ENCODE measurements around the gene PLA2G4E. TPM values are rescaled to one million over a fixed set of nuclear protein-coding genes. Genes with fewer than 3 reads are reported as not detected.

Gene PLA2G4E
- total and polyA plus RNA-seq, 9 of the 15 experiments (the other 6 are each of a cell fraction or from before 2014, with no cell fraction given), result 0.03 TPM; not detected in 8

DNA sequence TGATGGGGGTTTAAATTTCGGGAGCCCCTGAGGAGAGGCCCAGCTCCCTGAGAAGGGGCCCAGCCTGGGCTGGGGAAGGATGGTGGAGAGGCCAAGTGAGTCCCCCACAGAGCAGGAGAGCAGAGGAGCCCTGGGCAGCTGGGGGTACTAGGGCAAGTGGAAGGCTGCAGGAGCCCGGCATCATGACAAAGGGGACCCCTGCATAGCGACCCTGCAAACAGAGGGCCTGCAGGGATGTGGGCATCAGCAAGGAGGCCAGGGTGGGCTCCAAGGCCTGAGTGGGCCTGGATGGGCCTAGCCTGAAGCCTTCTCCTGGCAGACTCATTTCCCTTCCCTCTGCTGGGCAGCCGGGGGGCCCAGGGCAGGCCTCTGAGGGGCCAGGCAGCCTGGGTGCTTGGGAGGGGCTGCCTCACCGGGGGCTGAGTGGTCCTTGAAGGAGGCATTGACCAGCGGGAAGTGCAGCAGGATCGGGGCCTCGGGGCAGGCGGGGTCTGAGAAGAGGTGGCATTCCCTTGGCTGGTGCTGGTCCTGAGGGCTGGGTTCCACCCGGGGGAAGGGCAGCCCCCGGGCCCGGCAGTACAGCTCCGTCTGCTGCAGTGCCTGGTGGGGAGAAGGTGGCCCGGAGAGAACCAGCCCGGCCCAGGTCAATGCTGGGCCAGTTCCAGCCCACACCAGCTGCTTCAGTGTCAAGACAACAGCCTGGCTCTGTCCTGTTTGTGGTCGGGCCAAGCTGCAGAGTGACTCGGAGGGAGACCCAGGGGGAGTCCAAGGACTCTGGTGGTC lies 48.8 kb upstream of the PLA2G4E start:
- Histone ChIP-seq H3K79me2 (ENCODE audit: control insufficient read depth, insufficient read depth, low read length) (no peaks in the 10 kb centered on the region), H3K36me3 (ENCODE audit: control insufficient read depth, insufficient read depth, low read length) (no peaks in the 10 kb centered on the region), H3K4me1 (replicated peaks in 1 of 2; ENCODE audit: control insufficient read depth in 2 of 2, insufficient read depth in 2 of 2, low read length in 2 of 2) (peaks cover 0 to 8% of the 10 kb centered on the region in 2 experiments; a peak in 2 of 5 replicates), H3K9me3 (replicated peaks; ENCODE audit: control insufficient read depth, insufficient read depth, low read depth, low read length) (peaks cover 4% of the 10 kb centered on the region; the same call in 1 of the 2 replicates), H3K9ac (ENCODE audit: insufficient read depth in 1 of 2, low read depth in 2 of 2, low read length in 2 of 2) (no peak overlapping the region), H3K4me3 (no peak overlapping the region), H3K9me1 (ENCODE audit: control insufficient read depth, insufficient read depth, low read length) (peaks cover 4% of the 10 kb centered on the region), H2AFZ (ENCODE audit: low read depth, low read length) (no peak overlapping the region), H3K27ac (ENCODE audit: extremely low read depth, low read depth, low read length) (no peak overlapping the region), H4K20me1 (replicated peaks; ENCODE audit: control insufficient read depth, insufficient read depth, low read length) (peaks cover 4% of the 10 kb centered on the region; the same call in 1 of the 2 replicates), H3K27me3 (ENCODE audit: control insufficient read depth in 2 of 2, insufficient read depth in 2 of 2, low read length in 2 of 2) (peaks cover 18 to 86% of the 10 kb centered on the region in 2 experiments), H3K4me2 (ENCODE audit: insufficient read depth, low read length) (no peak overlapping the region)
- in situ Hi-C loops (cut with MboI) (loop anchor here (5.0 kb wide), 1 partner anchor 68 kb away; no protein-coding TSS in a partner anchor), intact Hi-C loops (cut with micrococcal nuclease) (loop anchor here (10.0 kb wide), 2 partner anchors 315 to 405 kb away; no protein-coding TSS in a partner anchor)
- CTCF ChIA-PET (ENCODE audit: low intra/inter-chr PET ratio), result interaction anchor here (0.6 to 0.8 kb wide), 4 partner anchors 14 to 399 kb away, joined by 3 to 5 read pairs (median 4); no protein-coding TSS in a partner anchor
- BruUV-seq (replicated peaks), result no TSS peak
- FAIRE-seq (no peak), DNase-seq (ENCODE audit: extremely low read depth in 1 of 4, low spot score in 3 of 4) (no peak), ATAC-seq (no peak)
- 2% methylated on average over 16 of the region's 17 CpGs for WGBS (ENCODE audit: insufficient coverage, low coverage, missing lambda C conversion rate)
- POLR2A ChIA-PET, result interaction anchor here (0.8 kb wide), 1 partner anchor 9 kb away, joined by 4 read pairs; no protein-coding TSS in a partner anchor
- TF ChIP-seq ZNF347 (CRISPR knock-in tag; IDR thresholded peaks at IDR 0.05; ENCODE audit: low read depth) (no peak), ZNF282 (CRISPR knock-in tag; IDR thresholded peaks at IDR 0.05) (no peak), ZNF79 (CRISPR knock-in tag; IDR thresholded peaks at IDR 0.05; ENCODE audit: low read depth) (no peak), ELF2 (CRISPR knock-in tag; IDR thresholded peaks at IDR 0.05) (no peak), SIN3B (IDR thresholded peaks at IDR 0.05; ENCODE audit: low read depth) (no peak), ZFX (CRISPR knock-in tag; IDR thresholded peaks at IDR 0.05) (no peak), ZNF436 (CRISPR knock-in tag; IDR thresholded peaks at IDR 0.05) (no peak), NUFIP1 (IDR thresholded peaks at IDR 0.05; ENCODE audit: partially characterized antibody) (no peak), PCBP1 (IDR thresholded peaks at IDR 0.05; ENCODE audit: low read depth, low read length, poor library complexity, severe bottlenecking) (no peak), FOXA3 (CRISPR knock-in tag; conservative IDR thresholded peaks at IDR 0.05 in 1 of 2, IDR thresholded peaks at IDR 0.05 in 1 of 2) (no peak)
- TF ChIP-seq, protein P1, sequence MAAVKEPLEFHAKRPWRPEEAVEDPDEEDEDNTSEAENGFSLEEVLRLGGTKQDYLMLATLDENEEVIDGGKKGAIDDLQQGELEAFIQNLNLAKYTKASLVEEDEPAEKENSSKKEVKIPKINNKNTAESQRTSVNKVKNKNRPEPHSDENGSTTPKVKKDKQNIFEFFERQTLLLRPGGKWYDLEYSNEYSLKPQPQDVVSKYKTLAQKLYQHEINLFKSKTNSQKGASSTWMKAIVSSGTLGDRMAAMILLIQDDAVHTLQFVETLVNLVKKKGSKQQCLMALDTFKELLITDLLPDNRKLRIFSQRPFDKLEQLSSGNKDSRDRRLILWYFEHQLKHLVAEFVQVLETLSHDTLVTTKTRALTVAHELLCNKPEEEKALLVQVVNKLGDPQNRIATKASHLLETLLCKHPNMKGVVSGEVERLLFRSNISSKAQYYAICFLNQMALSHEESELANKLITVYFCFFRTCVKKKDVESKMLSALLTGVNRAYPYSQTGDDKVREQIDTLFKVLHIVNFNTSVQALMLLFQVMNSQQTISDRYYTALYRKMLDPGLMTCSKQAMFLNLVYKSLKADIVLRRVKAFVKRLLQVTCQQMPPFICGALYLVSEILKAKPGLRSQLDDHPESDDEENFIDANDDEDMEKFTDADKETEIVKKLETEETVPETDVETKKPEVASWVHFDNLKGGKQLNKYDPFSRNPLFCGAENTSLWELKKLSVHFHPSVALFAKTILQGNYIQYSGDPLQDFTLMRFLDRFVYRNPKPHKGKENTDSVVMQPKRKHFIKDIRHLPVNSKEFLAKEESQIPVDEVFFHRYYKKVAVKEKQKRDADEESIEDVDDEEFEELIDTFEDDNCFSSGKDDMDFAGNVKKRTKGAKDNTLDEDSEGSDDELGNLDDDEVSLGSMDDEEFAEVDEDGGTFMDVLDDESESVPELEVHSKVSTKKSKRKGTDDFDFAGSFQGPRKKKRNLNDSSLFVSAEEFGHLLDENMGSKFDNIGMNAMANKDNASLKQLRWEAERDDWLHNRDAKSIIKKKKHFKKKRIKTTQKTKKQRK (IDR thresholded peaks at IDR 0.05; ENCODE audit: borderline replicate concordance, low read depth, low read length), result no peak
- TF ChIP-seq, protein P2, sequence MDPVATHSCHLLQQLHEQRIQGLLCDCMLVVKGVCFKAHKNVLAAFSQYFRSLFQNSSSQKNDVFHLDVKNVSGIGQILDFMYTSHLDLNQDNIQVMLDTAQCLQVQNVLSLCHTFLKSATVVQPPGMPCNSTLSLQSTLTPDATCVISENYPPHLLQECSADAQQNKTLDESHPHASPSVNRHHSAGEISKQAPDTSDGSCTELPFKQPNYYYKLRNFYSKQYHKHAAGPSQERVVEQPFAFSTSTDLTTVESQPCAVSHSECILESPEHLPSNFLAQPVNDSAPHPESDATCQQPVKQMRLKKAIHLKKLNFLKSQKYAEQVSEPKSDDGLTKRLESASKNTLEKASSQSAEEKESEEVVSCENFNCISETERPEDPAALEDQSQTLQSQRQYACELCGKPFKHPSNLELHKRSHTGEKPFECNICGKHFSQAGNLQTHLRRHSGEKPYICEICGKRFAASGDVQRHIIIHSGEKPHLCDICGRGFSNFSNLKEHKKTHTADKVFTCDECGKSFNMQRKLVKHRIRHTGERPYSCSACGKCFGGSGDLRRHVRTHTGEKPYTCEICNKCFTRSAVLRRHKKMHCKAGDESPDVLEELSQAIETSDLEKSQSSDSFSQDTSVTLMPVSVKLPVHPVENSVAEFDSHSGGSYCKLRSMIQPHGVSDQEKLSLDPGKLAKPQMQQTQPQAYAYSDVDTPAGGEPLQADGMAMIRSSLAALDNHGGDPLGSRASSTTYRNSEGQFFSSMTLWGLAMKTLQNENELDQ (CRISPR knock-in tag; IDR thresholded peaks at IDR 0.05; ENCODE audit: borderline replicate concordance), result no peak
- TF ChIP-seq, protein P3, sequence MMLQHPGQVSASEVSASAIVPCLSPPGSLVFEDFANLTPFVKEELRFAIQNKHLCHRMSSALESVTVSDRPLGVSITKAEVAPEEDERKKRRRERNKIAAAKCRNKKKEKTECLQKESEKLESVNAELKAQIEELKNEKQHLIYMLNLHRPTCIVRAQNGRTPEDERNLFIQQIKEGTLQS (IDR thresholded peaks at IDR 0.05), result no peak
- TF ChIP-seq, protein P3 (CRISPR knock-in tag; conservative IDR thresholded peaks at IDR 0.05), result no peak
